HEK293 (cell line): Measurements from ENCODE around the gene URM1.

Experiments
- HOXA7 ChIP-seq: sonication (generic); formaldehyde crosslinking; IDR thresholded peaks from 2 replicates; pipeline ENCODE4 v1.8.1; 2022; ENCODE audit warnings: missing genetic modification reagents, borderline replicate concordance
- RBAK ChIP-seq: fragments of 450-650 bp; formaldehyde crosslinking; IDR thresholded peaks from 2 replicates; pipeline ENCODE4 v1.5.1; 2016; ENCODE audit warnings: missing biosample characterization, missing genetic modification characterization
- ZFHX2 ChIP-seq: fragments of 450-650 bp; formaldehyde crosslinking; conservative IDR thresholded peaks from 2 replicates; pipeline ENCODE4 v1.5.1; 2016; ENCODE audit warnings: missing biosample characterization, missing genetic modification characterization
- ZNF2 ChIP-seq: fragments of 450-650 bp; formaldehyde crosslinking; IDR thresholded peaks from 2 replicates; pipeline ENCODE4 v1.5.1; 2016; ENCODE audit warnings: missing biosample characterization, missing genetic modification characterization
- ZNF501 ChIP-seq: fragments of 450-650 bp; formaldehyde crosslinking; IDR thresholded peaks from 2 replicates; pipeline ENCODE4 v1.5.1; 2016; ENCODE audit warnings: missing biosample characterization, missing genetic modification characterization
- ZNF585B ChIP-seq: fragments of 450-650 bp; formaldehyde crosslinking; IDR thresholded peaks from 2 replicates; pipeline ENCODE4 v1.5.1; 2016; ENCODE audit warnings: missing biosample characterization, missing genetic modification characterization
- TF ChIP-seq, protein P1 (sequence below): fragments of 450-650 bp; formaldehyde crosslinking; IDR thresholded peaks from 2 replicates; pipeline ENCODE4 v1.5.1; 2016; ENCODE audit warnings: missing biosample characterization, missing genetic modification characterization
- TF ChIP-seq, protein P2 (sequence below): fragments of 450-650 bp; formaldehyde crosslinking; IDR thresholded peaks from 2 replicates; pipeline ENCODE4 v1.5.1; 2017; ENCODE audit warnings: missing biosample characterization, missing genetic modification characterization

DNA sequence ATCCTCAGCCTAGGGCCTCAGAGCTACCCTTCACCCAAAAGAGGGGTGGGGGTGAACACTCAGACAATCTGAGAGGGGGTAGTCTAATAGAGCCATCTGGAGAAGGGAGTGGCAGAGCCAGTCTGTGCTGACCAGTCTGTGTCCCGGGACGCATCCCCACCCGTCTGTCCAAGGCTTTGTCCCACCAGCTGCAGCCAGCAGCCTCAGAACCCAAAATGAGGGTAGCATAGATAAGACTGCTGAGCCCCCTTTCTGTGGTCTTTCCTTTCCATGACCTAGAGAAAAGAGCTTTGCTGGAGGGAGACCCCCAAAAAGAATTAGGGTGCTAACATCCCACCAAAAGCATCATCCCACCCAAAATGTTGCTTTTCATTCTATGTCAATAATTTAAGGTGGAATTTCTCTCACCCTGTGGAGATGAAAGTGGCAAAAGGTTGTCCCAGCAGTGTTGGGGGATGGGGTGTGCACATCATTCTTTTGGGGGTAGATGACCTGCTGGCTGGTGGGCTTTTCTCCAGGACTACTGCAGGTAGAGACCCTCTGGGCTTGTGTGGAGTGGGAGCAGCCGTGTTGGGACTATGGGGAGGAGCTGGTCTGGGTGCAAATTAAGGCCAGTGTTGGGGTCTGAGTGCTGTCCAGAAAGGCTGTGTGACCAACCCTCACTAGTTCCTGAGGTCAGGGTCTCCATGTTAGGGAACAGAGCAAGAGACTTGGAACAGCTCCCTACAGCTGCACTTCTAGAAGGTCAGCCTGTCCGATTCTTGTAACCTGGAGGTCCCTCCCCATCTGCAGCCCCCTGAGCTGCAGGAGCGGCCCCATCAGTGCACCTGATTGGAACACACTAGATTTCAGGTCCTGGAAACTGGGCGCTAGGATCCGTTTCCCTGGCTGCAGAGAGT lies 19.9 kb downstream of the URM1 start:
- TF ChIP-seq RBAK (no peak), ZNF2 (tag by site-specific recombination) (no peak), ZFHX2 (no peak), HOXA7 (CRISPR knock-in tag) (no peak), ZNF501 (no peak), ZNF585B (tag by site-specific recombination) (no peak)
- TF ChIP-seq, protein P1, sequence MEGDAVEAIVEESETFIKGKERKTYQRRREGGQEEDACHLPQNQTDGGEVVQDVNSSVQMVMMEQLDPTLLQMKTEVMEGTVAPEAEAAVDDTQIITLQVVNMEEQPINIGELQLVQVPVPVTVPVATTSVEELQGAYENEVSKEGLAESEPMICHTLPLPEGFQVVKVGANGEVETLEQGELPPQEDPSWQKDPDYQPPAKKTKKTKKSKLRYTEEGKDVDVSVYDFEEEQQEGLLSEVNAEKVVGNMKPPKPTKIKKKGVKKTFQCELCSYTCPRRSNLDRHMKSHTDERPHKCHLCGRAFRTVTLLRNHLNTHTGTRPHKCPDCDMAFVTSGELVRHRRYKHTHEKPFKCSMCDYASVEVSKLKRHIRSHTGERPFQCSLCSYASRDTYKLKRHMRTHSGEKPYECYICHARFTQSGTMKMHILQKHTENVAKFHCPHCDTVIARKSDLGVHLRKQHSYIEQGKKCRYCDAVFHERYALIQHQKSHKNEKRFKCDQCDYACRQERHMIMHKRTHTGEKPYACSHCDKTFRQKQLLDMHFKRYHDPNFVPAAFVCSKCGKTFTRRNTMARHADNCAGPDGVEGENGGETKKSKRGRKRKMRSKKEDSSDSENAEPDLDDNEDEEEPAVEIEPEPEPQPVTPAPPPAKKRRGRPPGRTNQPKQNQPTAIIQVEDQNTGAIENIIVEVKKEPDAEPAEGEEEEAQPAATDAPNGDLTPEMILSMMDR (tag by site-specific recombination) = no peak
- TF ChIP-seq, protein P2, sequence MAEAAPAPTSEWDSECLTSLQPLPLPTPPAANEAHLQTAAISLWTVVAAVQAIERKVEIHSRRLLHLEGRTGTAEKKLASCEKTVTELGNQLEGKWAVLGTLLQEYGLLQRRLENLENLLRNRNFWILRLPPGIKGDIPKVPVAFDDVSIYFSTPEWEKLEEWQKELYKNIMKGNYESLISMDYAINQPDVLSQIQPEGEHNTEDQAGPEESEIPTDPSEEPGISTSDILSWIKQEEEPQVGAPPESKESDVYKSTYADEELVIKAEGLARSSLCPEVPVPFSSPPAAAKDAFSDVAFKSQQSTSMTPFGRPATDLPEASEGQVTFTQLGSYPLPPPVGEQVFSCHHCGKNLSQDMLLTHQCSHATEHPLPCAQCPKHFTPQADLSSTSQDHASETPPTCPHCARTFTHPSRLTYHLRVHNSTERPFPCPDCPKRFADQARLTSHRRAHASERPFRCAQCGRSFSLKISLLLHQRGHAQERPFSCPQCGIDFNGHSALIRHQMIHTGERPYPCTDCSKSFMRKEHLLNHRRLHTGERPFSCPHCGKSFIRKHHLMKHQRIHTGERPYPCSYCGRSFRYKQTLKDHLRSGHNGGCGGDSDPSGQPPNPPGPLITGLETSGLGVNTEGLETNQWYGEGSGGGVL = no peak
